Measurements from ENCODE around the gene MRPL55.

The MRPL55 gene

GRCh38 chr1:228075801-228076271 lies 33.3 kb downstream of the MRPL55 start (continued):
- TF ChIP-seq, protein P1, sequence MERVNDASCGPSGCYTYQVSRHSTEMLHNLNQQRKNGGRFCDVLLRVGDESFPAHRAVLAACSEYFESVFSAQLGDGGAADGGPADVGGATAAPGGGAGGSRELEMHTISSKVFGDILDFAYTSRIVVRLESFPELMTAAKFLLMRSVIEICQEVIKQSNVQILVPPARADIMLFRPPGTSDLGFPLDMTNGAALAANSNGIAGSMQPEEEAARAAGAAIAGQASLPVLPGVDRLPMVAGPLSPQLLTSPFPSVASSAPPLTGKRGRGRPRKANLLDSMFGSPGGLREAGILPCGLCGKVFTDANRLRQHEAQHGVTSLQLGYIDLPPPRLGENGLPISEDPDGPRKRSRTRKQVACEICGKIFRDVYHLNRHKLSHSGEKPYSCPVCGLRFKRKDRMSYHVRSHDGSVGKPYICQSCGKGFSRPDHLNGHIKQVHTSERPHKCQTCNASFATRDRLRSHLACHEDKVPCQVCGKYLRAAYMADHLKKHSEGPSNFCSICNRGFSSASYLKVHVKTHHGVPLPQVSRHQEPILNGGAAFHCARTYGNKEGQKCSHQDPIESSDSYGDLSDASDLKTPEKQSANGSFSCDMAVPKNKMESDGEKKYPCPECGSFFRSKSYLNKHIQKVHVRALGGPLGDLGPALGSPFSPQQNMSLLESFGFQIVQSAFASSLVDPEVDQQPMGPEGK (CRISPR knock-in tag; IDR thresholded peaks at IDR 0.05; ENCODE audit: borderline replicate concordance): no peak
- TF ChIP-seq TOX (CRISPR knock-in tag; IDR thresholded peaks at IDR 0.05; ENCODE audit: borderline replicate concordance): no peak
- no peak for TF ChIP-seq ARNTL (CRISPR knock-in tag; IDR thresholded peaks at IDR 0.05; ENCODE audit: borderline replicate concordance, low read depth)
- TF ChIP-seq CSRNP3 (CRISPR knock-in tag; IDR thresholded peaks at IDR 0.05): no peak
- no peak for TF ChIP-seq PPARA (CRISPR knock-in tag; IDR thresholded peaks at IDR 0.05; ENCODE audit: borderline replicate concordance)

GRCh38 chr1:228074954-228075730 lies 34.0 kb downstream of the MRPL55 start:
- TF ChIP-seq, protein P2, sequence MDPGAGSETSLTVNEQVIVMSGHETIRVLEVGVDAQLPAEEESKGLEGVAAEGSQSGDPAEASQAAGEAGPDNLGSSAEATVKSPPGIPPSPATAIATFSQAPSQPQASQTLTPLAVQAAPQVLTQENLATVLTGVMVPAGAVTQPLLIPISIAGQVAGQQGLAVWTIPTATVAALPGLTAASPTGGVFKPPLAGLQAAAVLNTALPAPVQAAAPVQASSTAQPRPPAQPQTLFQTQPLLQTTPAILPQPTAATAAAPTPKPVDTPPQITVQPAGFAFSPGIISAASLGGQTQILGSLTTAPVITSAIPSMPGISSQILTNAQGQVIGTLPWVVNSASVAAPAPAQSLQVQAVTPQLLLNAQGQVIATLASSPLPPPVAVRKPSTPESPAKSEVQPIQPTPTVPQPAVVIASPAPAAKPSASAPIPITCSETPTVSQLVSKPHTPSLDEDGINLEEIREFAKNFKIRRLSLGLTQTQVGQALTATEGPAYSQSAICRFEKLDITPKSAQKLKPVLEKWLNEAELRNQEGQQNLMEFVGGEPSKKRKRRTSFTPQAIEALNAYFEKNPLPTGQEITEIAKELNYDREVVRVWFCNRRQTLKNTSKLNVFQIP (CRISPR knock-in tag; IDR thresholded peaks at IDR 0.05; ENCODE audit: borderline replicate concordance, low read depth): no peak
- TF ChIP-seq ZNF8 (CRISPR knock-in tag; IDR thresholded peaks at IDR 0.05) (no peak), ZNF565 (CRISPR knock-in tag; conservative IDR thresholded peaks at IDR 0.05; ENCODE audit: low read depth) (no peak), CSDC2 (CRISPR knock-in tag; IDR thresholded peaks at IDR 0.05) (no peak), TCF4 (CRISPR knock-in tag; IDR thresholded peaks at IDR 0.05; ENCODE audit: borderline replicate concordance) (no peak), GLIS3 (CRISPR knock-in tag; IDR thresholded peaks at IDR 0.05) (no peak), ARNTL (CRISPR knock-in tag; IDR thresholded peaks at IDR 0.05; ENCODE audit: borderline replicate concordance, low read depth) (no peak), ZFP30 (CRISPR knock-in tag; IDR thresholded peaks at IDR 0.05) (no peak), ZFP3 (CRISPR knock-in tag; IDR thresholded peaks at IDR 0.05) (no peak), ZNF70 (CRISPR knock-in tag; IDR thresholded peaks at IDR 0.05) (no peak), OSR1 (CRISPR knock-in tag; IDR thresholded peaks at IDR 0.05) (no peak), PPARA (CRISPR knock-in tag; IDR thresholded peaks at IDR 0.05; ENCODE audit: borderline replicate concordance) (no peak), CSRNP3 (CRISPR knock-in tag; IDR thresholded peaks at IDR 0.05) (no peak), ISL1 (CRISPR knock-in tag; IDR thresholded peaks at IDR 0.05) (no peak), SNAI2 (CRISPR knock-in tag; IDR thresholded peaks at IDR 0.05) (no peak), RARB (CRISPR knock-in tag; IDR thresholded peaks at IDR 0.05) (no peak)
- TF ChIP-seq, protein P1 (CRISPR knock-in tag; IDR thresholded peaks at IDR 0.05; ENCODE audit: borderline replicate concordance): no peak
- ATAC-seq: no peak; the same call in 2 of the 3 replicates

GRCh38 chr1:228073857-228074545 lies 35.1 kb downstream of the MRPL55 start:
- ATAC-seq: peak; percentile 24
- TF ChIP-seq SNAI2 (CRISPR knock-in tag; IDR thresholded peaks at IDR 0.05) (no peak), OSR1 (CRISPR knock-in tag; IDR thresholded peaks at IDR 0.05) (no peak), CSRNP3 (CRISPR knock-in tag; IDR thresholded peaks at IDR 0.05) (no peak), CSDC2 (CRISPR knock-in tag; IDR thresholded peaks at IDR 0.05) (no peak), BACH2 (CRISPR knock-in tag; IDR thresholded peaks at IDR 0.05; ENCODE audit: borderline replicate concordance) (no peak), ZFP30 (CRISPR knock-in tag; IDR thresholded peaks at IDR 0.05) (no peak), ZNF70 (CRISPR knock-in tag; IDR thresholded peaks at IDR 0.05) (no peak), ZC3H10 (CRISPR knock-in tag; IDR thresholded peaks at IDR 0.05) (no peak), ARNTL (CRISPR knock-in tag; IDR thresholded peaks at IDR 0.05; ENCODE audit: borderline replicate concordance, low read depth) (no peak), ZFP3 (CRISPR knock-in tag; IDR thresholded peaks at IDR 0.05) (no peak), ZNF8 (CRISPR knock-in tag; IDR thresholded peaks at IDR 0.05) (no peak), ZNF565 (CRISPR knock-in tag; conservative IDR thresholded peaks at IDR 0.05; ENCODE audit: low read depth) (no peak)

Data from SK-N-SH treated with all-trans-retinoic acid at 6 μM for 48 hours (cell line).